Skeletal muscle tissue (tissue), 4 donors: ENCODE data around the gene GPC6. TPM values are rescaled to one million over a fixed set of nuclear protein-coding genes. Genes with fewer than 3 reads are reported as not detected.

Experiments used
- H3K27ac ChIP-seq: one replicate; pipeline ENCODE4 v1.7.0; 2013; ENCODE audit warnings: mild to moderate bottlenecking, low read depth, low read length, inconsistent platforms
- H3K27me3 ChIP-seq, 3 donors: one replicate each; pipeline ENCODE4 v1.7.0; 2013; ENCODE audit warnings: low read length in 3 of 3; ENCODE audit not compliant: control insufficient read depth in 3 of 3, insufficient read depth in 3 of 3
- H3K36me3 ChIP-seq, 3 donors: one replicate each; pipeline ENCODE4 v1.7.0; 2013; ENCODE audit warnings: low read length in 3 of 3; ENCODE audit not compliant: control insufficient read depth in 3 of 3, insufficient read depth in 3 of 3
- H3K4me1 ChIP-seq, 3 donors: one replicate each; pipeline ENCODE4 v1.7.0; 2013; ENCODE audit warnings: low read length in 3 of 3, mild to moderate bottlenecking in 3 of 3; ENCODE audit not compliant: control insufficient read depth in 3 of 3, insufficient read depth in 3 of 3
- H3K4me3 ChIP-seq, 3 donors: one replicate each; pipeline ENCODE4 v1.7.0; 2013; ENCODE audit warnings: low read length in 3 of 3
- H3K9ac ChIP-seq, 3 donors: one replicate each; pipeline ENCODE4 v1.7.0; 2013; ENCODE audit warnings: low read length in 3 of 3, mild to moderate bottlenecking in 3 of 3, moderate library complexity in 2 of 3, low read depth in 1 of 3
- H3K9me3 ChIP-seq, 3 donors: one replicate each; pipeline ENCODE4 v1.7.0; 2013; ENCODE audit warnings: low read length in 3 of 3; ENCODE audit not compliant: control insufficient read depth in 3 of 3
- total RNA-seq: library from RNA; depleted of rRNA; stranded (reverse); fragments of >200 nt; gene quantifications from one replicate; pipeline ENCODE4 v1.2.3, GENCODE V29; 2014
- donor health status: Osteomylitis.

Gene GPC6
- total RNA-seq, 1 donor from 2014 or later, result 7.8 TPM

GRCh38 chr13:93834051-93834450, 607.4 kb downstream of the GPC6 start:
- Histone ChIP-seq H3K27me3 (no peaks in the 10 kb centered on the region), H3K4me1 (no peaks in the 10 kb centered on the region), H3K9me3 (no peaks in the 10 kb centered on the region), H3K4me3 (no peak overlapping the region), H3K36me3 (no peaks in the 10 kb centered on the region), H3K27ac (no peak overlapping the region), H3K9ac (no peak overlapping the region)

- Histone ChIP-seq H3K4me1 (no peaks in the 10 kb centered on the region), H3K4me3 (no peak overlapping the region), H3K36me3 (no peaks in the 10 kb centered on the region), H3K27ac (no peak overlapping the region), H3K9me3 (no peaks in the 10 kb centered on the region), H3K27me3 (no peaks in the 10 kb centered on the region), H3K9ac (no peak overlapping the region)
These were observed 616.5 kb downstream of the GPC6 start for GRCh38 chr13:93843082-93843481.

GRCh38 chr13:93847162-93847561, 620.6 kb downstream of the GPC6 start:
- Histone ChIP-seq H3K4me3 (no peak overlapping the region), H3K27me3 (no peaks in the 10 kb centered on the region), H3K9ac (no peak overlapping the region), H3K4me1 (no peaks in the 10 kb centered on the region), H3K9me3 (no peaks in the 10 kb centered on the region), H3K36me3 (no peaks in the 10 kb centered on the region), H3K27ac (no peak overlapping the region)

- H3K4me1 ChIP-seq, result no peaks in the 10 kb centered on the region
- H3K27me3 ChIP-seq, result no peaks in the 10 kb centered on the region
- H3K36me3 ChIP-seq, result no peaks in the 10 kb centered on the region
- H3K9me3 ChIP-seq, result no peaks in the 10 kb centered on the region
- H3K9ac ChIP-seq, result no peak overlapping the region
- H3K27ac ChIP-seq, result no peak overlapping the region
- no peak overlapping the region for H3K4me3 ChIP-seq
These were observed 621.6 kb downstream of the GPC6 start for GRCh38 chr13:93848247-93848646.

GRCh38 chr13:93851236-93851635, 624.6 kb downstream of the GPC6 start:
- H3K4me1 ChIP-seq, result no peaks in the 10 kb centered on the region
- H3K27me3 ChIP-seq, result no peaks in the 10 kb centered on the region
- H3K9ac ChIP-seq, result no peak overlapping the region
- H3K36me3 ChIP-seq, result no peaks in the 10 kb centered on the region
- no peaks in the 10 kb centered on the region for H3K9me3 ChIP-seq
- no peak overlapping the region for H3K27ac ChIP-seq
- H3K4me3 ChIP-seq, result no peak overlapping the region

- no peaks in the 10 kb centered on the region for H3K4me1 ChIP-seq
- no peaks in the 10 kb centered on the region for H3K27me3 ChIP-seq
- H3K36me3 ChIP-seq, result no peaks in the 10 kb centered on the region
- H3K4me3 ChIP-seq, result no peak overlapping the region
- H3K9me3 ChIP-seq, result no peaks in the 10 kb centered on the region
- H3K27ac ChIP-seq, result no peak overlapping the region
- H3K9ac ChIP-seq, result no peak overlapping the region
These were observed 627.3 kb downstream of the GPC6 start for GRCh38 chr13:93853912-93854311.

GRCh38 chr13:93857126-93857525, 630.5 kb downstream of the GPC6 start:
- H3K27me3 ChIP-seq, result no peaks in the 10 kb centered on the region
- no peak overlapping the region for H3K4me3 ChIP-seq
- no peaks in the 10 kb centered on the region for H3K9me3 ChIP-seq
- no peak overlapping the region for H3K27ac ChIP-seq
- no peaks in the 10 kb centered on the region for H3K4me1 ChIP-seq
- no peaks in the 10 kb centered on the region for H3K36me3 ChIP-seq
- H3K9ac ChIP-seq, result no peak overlapping the region

GRCh38 chr13:93859716-93860115, 633.1 kb downstream of the GPC6 start:
- Histone ChIP-seq H3K9me3 (no peaks in the 10 kb centered on the region), H3K36me3 (no peaks in the 10 kb centered on the region), H3K4me1 (no peaks in the 10 kb centered on the region), H3K4me3 (no peak overlapping the region), H3K27ac (no peak overlapping the region), H3K27me3 (no peaks in the 10 kb centered on the region), H3K9ac (no peak overlapping the region)

- no peaks in the 10 kb centered on the region for H3K9me3 ChIP-seq
- H3K9ac ChIP-seq, result no peak overlapping the region
These were observed 635.2 kb downstream of the GPC6 start for GRCh38 chr13:93861818-93862217.

GRCh38 chr13:93862259-93862658, 635.7 kb downstream of the GPC6 start:
- Histone ChIP-seq H3K4me1 (no peaks in the 10 kb centered on the region), H3K36me3 (no peaks in the 10 kb centered on the region), H3K9ac (no peak overlapping the region), H3K9me3 (no peaks in the 10 kb centered on the region), H3K4me3 (no peak overlapping the region), H3K27ac (no peak overlapping the region), H3K27me3 (no peaks in the 10 kb centered on the region)

More at GRCh38 chr13:93861818-93862217, 635.2 kb downstream of the GPC6 start:
- Histone ChIP-seq H3K36me3 (no peaks in the 10 kb centered on the region), H3K27ac (no peak overlapping the region), H3K27me3 (no peaks in the 10 kb centered on the region), H3K4me1 (no peaks in the 10 kb centered on the region), H3K4me3 (no peak overlapping the region)

GRCh38 chr13:93865235-93865634, 638.6 kb downstream of the GPC6 start:
- Histone ChIP-seq H3K9me3 (no peaks in the 10 kb centered on the region), H3K9ac (no peak overlapping the region), H3K27ac (no peak overlapping the region), H3K4me3 (no peak overlapping the region), H3K36me3 (no peaks in the 10 kb centered on the region), H3K27me3 (no peaks in the 10 kb centered on the region), H3K4me1 (no peaks in the 10 kb centered on the region)
